WTC11 (cell line): ENCODE results near the gene RASD1. TPM values are rescaled to one million over a fixed set of nuclear protein-coding genes. Genes with fewer than 3 reads are reported as not detected.

Experiments
- ATAC-seq: fragments of 200-7000 bp; cut with Tn5 transposase; 2 replicates; pipeline ENCODE4 v1.10.0; 2021; ENCODE audit warnings: mild to moderate bottlenecking, moderate library complexity
- CTCF ChIA-PET: fragments of 300-600 bp; sonication (Branson Sonifier 250); formaldehyde crosslinking; loops from one replicate; lab custom pipeline; 2021; ENCODE audit warnings: antibody characterized with exemption; lab: Charles Lee
- POLR2A ChIA-PET: fragments of 350-600 bp; sonication (Branson Sonifier 250); formaldehyde crosslinking; loops from one replicate; lab custom pipeline; 2021; ENCODE audit warnings: antibody characterized with exemption; lab: Charles Lee
- DNase-seq: peaks from one replicate; pipeline ENCODE4 v3.0.0; 2021; ENCODE audit warnings: low spot score
- H3K27ac Mint-ChIP-seq: 2 replicates; pipeline ENCODE4 v1.8.0; 2021; ENCODE audit warnings: mixed read lengths
- H3K27me3 Mint-ChIP-seq: 2 replicates; pipeline ENCODE4 v1.8.0; 2021; ENCODE audit warnings: low read depth, mild to moderate bottlenecking, moderate library complexity, mixed read lengths
- H3K36me3 Mint-ChIP-seq: 2 replicates; pipeline ENCODE4 v1.8.0; 2021; ENCODE audit warnings: mixed read lengths
- H3K4me1 Mint-ChIP-seq: 2 replicates; pipeline ENCODE4 v1.8.0; 2022; ENCODE audit warnings: mixed read lengths
- H3K4me3 Mint-ChIP-seq: 2 replicates; pipeline ENCODE4 v1.8.0; 2021; ENCODE audit warnings: mild to moderate bottlenecking, moderate library complexity, mixed read lengths
- H3K9me3 Mint-ChIP-seq: 2 replicates; pipeline ENCODE4 v1.8.0; 2021; ENCODE audit warnings: mixed read lengths
- ETV6 ChIP-seq: sonication (generic); formaldehyde crosslinking; IDR thresholded peaks from 2 replicates; pipeline ENCODE4 v1.8.1; 2022; ENCODE audit warnings: mild to moderate bottlenecking, missing genetic modification reagents
- KAT7 ChIP-seq: sonication (generic); formaldehyde crosslinking; IDR thresholded peaks from 2 replicates; pipeline ENCODE4 v1.8.1; 2023; ENCODE audit warnings: missing genetic modification reagents, mild to moderate bottlenecking, borderline replicate concordance
- NFYB ChIP-seq: sonication (generic); formaldehyde crosslinking; conservative IDR thresholded peaks from 2 replicates; pipeline ENCODE4 v1.8.0; 2022; ENCODE audit warnings: low read depth, missing genetic modification reagents
- NR1H2 ChIP-seq: sonication (generic); formaldehyde crosslinking; IDR thresholded peaks from 2 replicates; pipeline ENCODE4 v1.9.0; 2021; ENCODE audit warnings: mild to moderate bottlenecking, moderate library complexity, missing genetic modification reagents
- NR2C2 ChIP-seq: sonication (generic); formaldehyde crosslinking; IDR thresholded peaks from 2 replicates; pipeline ENCODE4 v1.8.0; 2022; ENCODE audit warnings: mild to moderate bottlenecking, missing genetic modification reagents
- NR3C1 ChIP-seq: sonication (generic); formaldehyde crosslinking; conservative IDR thresholded peaks from 2 replicates; pipeline ENCODE4 v1.8.1; 2023; ENCODE audit warnings: low read depth, mild to moderate bottlenecking, missing genetic modification reagents
- SOX15 ChIP-seq: fragments of 250-450 bp; sonication (Bioruptor Pico); IDR thresholded peaks from 2 replicates; pipeline ENCODE4 v1.9.0; 2021; ENCODE audit warnings: mild to moderate bottlenecking
- TCF7 ChIP-seq: sonication (generic); formaldehyde crosslinking; IDR thresholded peaks from 2 replicates; pipeline ENCODE4 v1.8.0; 2022; ENCODE audit warnings: mild to moderate bottlenecking, low read depth, missing genetic modification reagents, moderate library complexity
- TP53 ChIP-seq: sonication (generic); formaldehyde crosslinking; IDR thresholded peaks from 2 replicates; pipeline ENCODE4 v1.8.1; 2023; ENCODE audit warnings: mild to moderate bottlenecking, missing genetic modification reagents
- ZNF317 ChIP-seq: sonication (generic); formaldehyde crosslinking; IDR thresholded peaks from 2 replicates; pipeline ENCODE4 v1.8.1; 2023; ENCODE audit warnings: low read depth, mild to moderate bottlenecking, moderate library complexity, missing genetic modification reagents, borderline replicate concordance
- ZNF423 ChIP-seq: fragments of 250-450 bp; sonication (Bioruptor Pico); IDR thresholded peaks from 2 replicates; pipeline ENCODE4 v2.1.2; 2022; ENCODE audit warnings: mild to moderate bottlenecking, moderate library complexity
- ZNF671 ChIP-seq: fragments of 250-450 bp; sonication (Bioruptor Pico); IDR thresholded peaks from 2 replicates; pipeline ENCODE4 v1.8.0; 2021; ENCODE audit warnings: mild to moderate bottlenecking
- total RNA-seq: library from RNA; stranded (reverse); gene quantifications from 3 replicates; pipeline ENCODE4 v1.2.3, GENCODE V29; 2021
- TF ChIP-seq, protein P1 (sequence below): sonication (generic); formaldehyde crosslinking; IDR thresholded peaks from 2 replicates; pipeline ENCODE4 v1.8.0; 2022; ENCODE audit warnings: mild to moderate bottlenecking, missing genetic modification reagents
- TF ChIP-seq, protein P2 (sequence below): sonication (generic); formaldehyde crosslinking; IDR thresholded peaks from 2 replicates; pipeline ENCODE4 v1.8.1; 2022; ENCODE audit warnings: low read depth, mild to moderate bottlenecking, moderate library complexity, missing genetic modification reagents, borderline replicate concordance
- TF ChIP-seq, protein P3 (sequence below): sonication (generic); formaldehyde crosslinking; IDR thresholded peaks from 2 replicates; pipeline ENCODE4 v1.8.1; 2023; ENCODE audit warnings: mild to moderate bottlenecking, missing genetic modification reagents
- TF ChIP-seq, protein P4 (sequence below): sonication (generic); formaldehyde crosslinking; IDR thresholded peaks from 2 replicates; pipeline ENCODE4 v1.8.1; 2022; ENCODE audit warnings: missing genetic modification reagents, borderline replicate concordance
- TF ChIP-seq, protein P5 (sequence below): fragments of 250-450 bp; sonication (Bioruptor Pico); IDR thresholded peaks from 2 replicates; pipeline ENCODE4 v2.1.2; 2022; ENCODE audit warnings: mild to moderate bottlenecking, moderate library complexity
- TF ChIP-seq, protein P6 (sequence below): fragments of 250-450 bp; sonication (Bioruptor Pico); IDR thresholded peaks from 2 replicates; pipeline ENCODE4 v1.9.0; 2021; ENCODE audit warnings: mild to moderate bottlenecking, borderline replicate concordance

The RASD1 gene
- total RNA-seq, 1 experiment from 2014 or later, result 5.1 TPM

DNA sequence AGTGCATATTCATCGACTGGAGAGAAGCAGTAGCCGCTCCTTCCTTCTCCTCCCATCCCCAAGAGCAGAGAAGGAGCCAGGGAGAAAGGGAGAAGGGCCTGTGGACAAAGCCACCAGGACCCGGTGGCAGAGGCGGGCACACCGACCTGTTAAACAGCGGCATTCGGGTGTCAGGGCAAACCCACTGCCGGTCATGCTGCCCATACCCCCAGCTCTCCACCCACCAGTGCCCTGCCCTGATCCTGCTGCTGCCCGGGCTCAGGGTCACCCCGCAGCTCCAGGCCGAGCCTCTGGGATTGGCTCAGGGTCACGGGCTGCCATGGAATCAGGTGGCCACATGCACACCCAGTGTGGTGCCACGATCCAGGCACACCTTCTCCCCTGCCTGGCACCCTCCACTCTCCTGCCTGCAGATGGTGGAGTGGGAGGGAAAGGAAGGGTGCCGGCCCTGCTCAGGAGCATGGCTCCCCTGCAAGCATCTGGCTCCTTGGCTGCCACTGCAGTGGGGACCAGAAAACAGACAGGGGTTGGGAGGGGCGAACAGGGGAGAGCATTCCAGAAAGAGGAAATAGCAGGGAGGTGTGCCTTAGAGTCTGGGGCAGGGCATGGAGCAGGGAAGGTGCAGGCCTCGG, 18.3 kb upstream of the RASD1 start:
- DNase-seq (no peak), ATAC-seq (peak; percentile 70)
- Mint-ChIP-seq H3K27me3 (no peaks in the 10 kb centered on the region), H3K36me3 (no peaks in the 10 kb centered on the region), H3K4me1 (peaks cover 25% of the 10 kb centered on the region), H3K4me3 (no peak overlapping the region), H3K9me3 (no peaks in the 10 kb centered on the region), H3K27ac (peak overlapping the region; percentile 79)
- POLR2A ChIA-PET, result interaction anchor here (0.8 to 1.4 kb wide), 4 partner anchors 13 to 18 kb away, joined by 3 to 5 read pairs (median 3); partner anchors contain the start of gene RASD1
- CTCF ChIA-PET, result interaction anchor here (1.0 to 3.6 kb wide), 6 partner anchors 9 to 160 kb away, joined by 4 to 46 read pairs (median 6); partner anchors contain the start of gene RASD1
- TF ChIP-seq, protein P1, sequence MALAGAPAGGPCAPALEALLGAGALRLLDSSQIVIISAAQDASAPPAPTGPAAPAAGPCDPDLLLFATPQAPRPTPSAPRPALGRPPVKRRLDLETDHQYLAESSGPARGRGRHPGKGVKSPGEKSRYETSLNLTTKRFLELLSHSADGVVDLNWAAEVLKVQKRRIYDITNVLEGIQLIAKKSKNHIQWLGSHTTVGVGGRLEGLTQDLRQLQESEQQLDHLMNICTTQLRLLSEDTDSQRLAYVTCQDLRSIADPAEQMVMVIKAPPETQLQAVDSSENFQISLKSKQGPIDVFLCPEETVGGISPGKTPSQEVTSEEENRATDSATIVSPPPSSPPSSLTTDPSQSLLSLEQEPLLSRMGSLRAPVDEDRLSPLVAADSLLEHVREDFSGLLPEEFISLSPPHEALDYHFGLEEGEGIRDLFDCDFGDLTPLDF (CRISPR knock-in tag), result no peak
- TF ChIP-seq ZNF671, result no peak
- TF ChIP-seq, protein P2, sequence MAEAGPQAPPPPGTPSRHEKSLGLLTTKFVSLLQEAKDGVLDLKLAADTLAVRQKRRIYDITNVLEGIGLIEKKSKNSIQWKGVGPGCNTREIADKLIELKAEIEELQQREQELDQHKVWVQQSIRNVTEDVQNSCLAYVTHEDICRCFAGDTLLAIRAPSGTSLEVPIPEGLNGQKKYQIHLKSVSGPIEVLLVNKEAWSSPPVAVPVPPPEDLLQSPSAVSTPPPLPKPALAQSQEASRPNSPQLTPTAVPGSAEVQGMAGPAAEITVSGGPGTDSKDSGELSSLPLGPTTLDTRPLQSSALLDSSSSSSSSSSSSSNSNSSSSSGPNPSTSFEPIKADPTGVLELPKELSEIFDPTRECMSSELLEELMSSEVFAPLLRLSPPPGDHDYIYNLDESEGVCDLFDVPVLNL (CRISPR knock-in tag), result no peak
- TF ChIP-seq NR1H2 (CRISPR knock-in tag), result no peak

DNA sequence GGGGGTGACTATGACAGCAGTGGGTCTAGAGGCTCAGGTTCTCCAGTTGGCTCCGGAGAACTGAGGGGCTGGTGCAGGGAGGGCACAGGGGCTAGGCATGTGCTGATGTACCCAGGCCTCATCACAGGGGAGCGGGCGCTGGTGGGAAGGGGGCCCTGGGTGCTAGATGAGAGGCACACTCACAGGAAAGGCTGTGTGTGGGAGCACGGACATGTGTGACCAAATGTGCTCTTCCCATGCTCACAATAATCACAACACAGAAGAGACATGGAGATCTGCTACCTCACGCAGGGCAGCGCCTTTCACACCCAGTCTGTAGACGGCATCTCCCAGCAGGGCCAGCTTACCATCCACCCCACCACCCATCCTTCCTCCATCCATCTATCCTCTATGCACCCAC, 17.4 kb upstream of the RASD1 start:
- H3K4me3 Mint-ChIP-seq, result no peak overlapping the region
- no peaks in the 10 kb centered on the region for H3K9me3 Mint-ChIP-seq
- peaks cover 25% of the 10 kb centered on the region for H3K4me1 Mint-ChIP-seq
- no peak overlapping the region for H3K27ac Mint-ChIP-seq
- ChIA-PET POLR2A (interaction anchor here (0.9 kb wide), 1 partner anchor 17 kb away, joined by 5 read pairs; the partner anchor contains the start of gene RASD1), CTCF (interaction anchor here (3.6 kb wide), 1 partner anchor 17 kb away, joined by 46 read pairs; the partner anchor contains the start of gene RASD1)
- TF ChIP-seq, protein P3, sequence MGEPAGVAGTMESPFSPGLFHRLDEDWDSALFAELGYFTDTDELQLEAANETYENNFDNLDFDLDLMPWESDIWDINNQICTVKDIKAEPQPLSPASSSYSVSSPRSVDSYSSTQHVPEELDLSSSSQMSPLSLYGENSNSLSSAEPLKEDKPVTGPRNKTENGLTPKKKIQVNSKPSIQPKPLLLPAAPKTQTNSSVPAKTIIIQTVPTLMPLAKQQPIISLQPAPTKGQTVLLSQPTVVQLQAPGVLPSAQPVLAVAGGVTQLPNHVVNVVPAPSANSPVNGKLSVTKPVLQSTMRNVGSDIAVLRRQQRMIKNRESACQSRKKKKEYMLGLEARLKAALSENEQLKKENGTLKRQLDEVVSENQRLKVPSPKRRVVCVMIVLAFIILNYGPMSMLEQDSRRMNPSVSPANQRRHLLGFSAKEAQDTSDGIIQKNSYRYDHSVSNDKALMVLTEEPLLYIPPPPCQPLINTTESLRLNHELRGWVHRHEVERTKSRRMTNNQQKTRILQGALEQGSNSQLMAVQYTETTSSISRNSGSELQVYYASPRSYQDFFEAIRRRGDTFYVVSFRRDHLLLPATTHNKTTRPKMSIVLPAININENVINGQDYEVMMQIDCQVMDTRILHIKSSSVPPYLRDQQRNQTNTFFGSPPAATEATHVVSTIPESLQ (CRISPR knock-in tag), result no peak
- TF ChIP-seq TCF7 (CRISPR knock-in tag), result no peak
- no peak for TF ChIP-seq NR2C2
- TF ChIP-seq, protein P4, sequence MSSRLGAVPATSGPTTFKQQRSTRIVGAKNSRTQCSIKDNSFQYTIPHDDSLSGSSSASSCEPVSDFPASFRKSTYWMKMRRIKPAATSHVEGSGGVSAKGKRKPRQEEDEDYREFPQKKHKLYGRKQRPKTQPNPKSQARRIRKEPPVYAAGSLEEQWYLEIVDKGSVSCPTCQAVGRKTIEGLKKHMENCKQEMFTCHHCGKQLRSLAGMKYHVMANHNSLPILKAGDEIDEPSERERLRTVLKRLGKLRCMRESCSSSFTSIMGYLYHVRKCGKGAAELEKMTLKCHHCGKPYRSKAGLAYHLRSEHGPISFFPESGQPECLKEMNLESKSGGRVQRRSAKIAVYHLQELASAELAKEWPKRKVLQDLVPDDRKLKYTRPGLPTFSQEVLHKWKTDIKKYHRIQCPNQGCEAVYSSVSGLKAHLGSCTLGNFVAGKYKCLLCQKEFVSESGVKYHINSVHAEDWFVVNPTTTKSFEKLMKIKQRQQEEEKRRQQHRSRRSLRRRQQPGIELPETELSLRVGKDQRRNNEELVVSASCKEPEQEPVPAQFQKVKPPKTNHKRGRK (CRISPR knock-in tag), result no peak
- TF ChIP-seq ZNF671, result no peak
- no peak for TF ChIP-seq ETV6 (CRISPR knock-in tag)
- no peak for TF ChIP-seq ZNF317
- no peak for TF ChIP-seq TP53 (CRISPR knock-in tag)
- TF ChIP-seq, protein P5, sequence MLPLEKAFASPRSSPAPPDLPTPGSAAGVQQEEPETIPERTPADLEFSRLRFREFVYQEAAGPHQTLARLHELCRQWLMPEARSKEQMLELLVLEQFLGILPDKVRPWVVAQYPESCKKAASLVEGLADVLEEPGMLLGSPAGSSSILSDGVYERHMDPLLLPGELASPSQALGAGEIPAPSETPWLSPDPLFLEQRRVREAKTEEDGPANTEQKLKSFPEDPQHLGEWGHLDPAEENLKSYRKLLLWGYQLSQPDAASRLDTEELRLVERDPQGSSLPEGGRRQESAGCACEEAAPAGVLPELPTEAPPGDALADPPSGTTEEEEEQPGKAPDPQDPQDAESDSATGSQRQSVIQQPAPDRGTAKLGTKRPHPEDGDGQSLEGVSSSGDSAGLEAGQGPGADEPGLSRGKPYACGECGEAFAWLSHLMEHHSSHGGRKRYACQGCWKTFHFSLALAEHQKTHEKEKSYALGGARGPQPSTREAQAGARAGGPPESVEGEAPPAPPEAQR (CRISPR knock-in tag), result no peak
- TF ChIP-seq, protein P6, sequence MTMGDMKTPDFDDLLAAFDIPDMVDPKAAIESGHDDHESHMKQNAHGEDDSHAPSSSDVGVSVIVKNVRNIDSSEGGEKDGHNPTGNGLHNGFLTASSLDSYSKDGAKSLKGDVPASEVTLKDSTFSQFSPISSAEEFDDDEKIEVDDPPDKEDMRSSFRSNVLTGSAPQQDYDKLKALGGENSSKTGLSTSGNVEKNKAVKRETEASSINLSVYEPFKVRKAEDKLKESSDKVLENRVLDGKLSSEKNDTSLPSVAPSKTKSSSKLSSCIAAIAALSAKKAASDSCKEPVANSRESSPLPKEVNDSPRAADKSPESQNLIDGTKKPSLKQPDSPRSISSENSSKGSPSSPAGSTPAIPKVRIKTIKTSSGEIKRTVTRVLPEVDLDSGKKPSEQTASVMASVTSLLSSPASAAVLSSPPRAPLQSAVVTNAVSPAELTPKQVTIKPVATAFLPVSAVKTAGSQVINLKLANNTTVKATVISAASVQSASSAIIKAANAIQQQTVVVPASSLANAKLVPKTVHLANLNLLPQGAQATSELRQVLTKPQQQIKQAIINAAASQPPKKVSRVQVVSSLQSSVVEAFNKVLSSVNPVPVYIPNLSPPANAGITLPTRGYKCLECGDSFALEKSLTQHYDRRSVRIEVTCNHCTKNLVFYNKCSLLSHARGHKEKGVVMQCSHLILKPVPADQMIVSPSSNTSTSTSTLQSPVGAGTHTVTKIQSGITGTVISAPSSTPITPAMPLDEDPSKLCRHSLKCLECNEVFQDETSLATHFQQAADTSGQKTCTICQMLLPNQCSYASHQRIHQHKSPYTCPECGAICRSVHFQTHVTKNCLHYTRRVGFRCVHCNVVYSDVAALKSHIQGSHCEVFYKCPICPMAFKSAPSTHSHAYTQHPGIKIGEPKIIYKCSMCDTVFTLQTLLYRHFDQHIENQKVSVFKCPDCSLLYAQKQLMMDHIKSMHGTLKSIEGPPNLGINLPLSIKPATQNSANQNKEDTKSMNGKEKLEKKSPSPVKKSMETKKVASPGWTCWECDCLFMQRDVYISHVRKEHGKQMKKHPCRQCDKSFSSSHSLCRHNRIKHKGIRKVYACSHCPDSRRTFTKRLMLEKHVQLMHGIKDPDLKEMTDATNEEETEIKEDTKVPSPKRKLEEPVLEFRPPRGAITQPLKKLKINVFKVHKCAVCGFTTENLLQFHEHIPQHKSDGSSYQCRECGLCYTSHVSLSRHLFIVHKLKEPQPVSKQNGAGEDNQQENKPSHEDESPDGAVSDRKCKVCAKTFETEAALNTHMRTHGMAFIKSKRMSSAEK, result no peak
- no peak for TF ChIP-seq NR3C1
- no peak for TF ChIP-seq KAT7 (CRISPR knock-in tag)
- TF ChIP-seq NFYB (CRISPR knock-in tag), result no peak
- no peak for TF ChIP-seq ZNF423
- no peak for TF ChIP-seq SOX15 (CRISPR knock-in tag)
- no peaks in the 10 kb centered on the region for H3K36me3 Mint-ChIP-seq
- DNase-seq (no peak), ATAC-seq (no peak)
- H3K27me3 Mint-ChIP-seq, result no peaks in the 10 kb centered on the region
